H1 (cell line): ENCODE measurements around the gene OBSCN. TPM values are rescaled to one million over a fixed set of nuclear protein-coding genes. Genes with fewer than 3 reads are reported as not detected.

ENCODE experiments used
- CTCF ChIA-PET: fragments of 300-600 bp; sonication (Branson Sonifier 250); formaldehyde crosslinking; loops from one replicate; lab custom pipeline; 2021; ENCODE audit not compliant: partially characterized antibody; lab: Charles Lee
- POLR2A ChIA-PET: fragments of 300-600 bp; sonication (Branson Sonifier 250); formaldehyde crosslinking; loops from one replicate; lab custom pipeline; 2021; ENCODE audit warnings: inconsistent platforms; ENCODE audit not compliant: partially characterized antibody; lab: Charles Lee
- DNase-seq, 2 experiments: peaks; one replicate each; pipeline versions ENCODE4 v3.0.0 to v3.0.0-alpha.2; 2010 to 2022; ENCODE audit warnings: low spot score in 2 of 2, low read depth in 1 of 2, mixed read lengths in 1 of 2
- FAIRE-seq: peaks from 2 replicates; lab custom pipeline; 2011; peaks lifted over from hg19 to GRCh38; lab: Jason Lieb, UNC
- H2AFZ ChIP-seq: 2 replicates; pipeline ENCODE4 v1.8.1; 2012; ENCODE audit warnings: low read length, inconsistent platforms
- H2AK5ac ChIP-seq: 2 replicates; pipeline ENCODE4 v1.6.1; 2013; ENCODE audit warnings: low read depth, low read length
- H2BK120ac ChIP-seq: replicated peaks from 2 replicates; pipeline ENCODE3; 2013; ENCODE audit warnings: low read depth, low read length, inconsistent platforms
- H2BK12ac ChIP-seq: 2 replicates; pipeline ENCODE4 v1.6.1; 2013; ENCODE audit warnings: low read depth, low read length
- H2BK15ac ChIP-seq: 2 replicates; pipeline ENCODE4 v1.6.1; 2013; ENCODE audit warnings: low read length
- H2BK20ac ChIP-seq: 2 replicates; pipeline ENCODE4 v1.6.1; 2013; ENCODE audit warnings: low read length
- H2BK5ac ChIP-seq: 2 replicates; pipeline ENCODE4 v1.6.1; 2013; ENCODE audit warnings: low read depth, low read length
- H3K14ac ChIP-seq: 2 replicates; pipeline ENCODE4 v1.6.1; 2013; ENCODE audit warnings: inconsistent platforms; ENCODE audit not compliant: insufficient read length
- H3K18ac ChIP-seq: 2 replicates; pipeline ENCODE4 v1.6.1; 2013; ENCODE audit warnings: low read length; ENCODE audit errors: extremely low read depth
- H3K23ac ChIP-seq: 2 replicates; pipeline ENCODE4 v1.6.1; 2013; ENCODE audit warnings: inconsistent platforms; ENCODE audit not compliant: insufficient read length
- H3K23me2 ChIP-seq: 2 replicates; pipeline ENCODE4 v1.6.1; 2013; ENCODE audit warnings: low read depth, low read length
- H3K27ac ChIP-seq: 2 replicates; pipeline ENCODE4 v1.6.1; 2011; ENCODE audit warnings: low read depth, low read length, inconsistent platforms
- H3K27me3 ChIP-seq, 4 experiments: replicated peaks in 1 of 4; 1 replicate in 1 of 4; 2 replicates in 3 of 4; pipeline versions ENCODE4 v1.6.1 to v1.8.1; 2011 to 2013; ENCODE audit warnings: low read length in 3 of 4, mild to moderate bottlenecking in 3 of 4, inconsistent platforms in 2 of 4, mixed read lengths in 2 of 4, moderate library complexity in 1 of 4; ENCODE audit not compliant: control insufficient read depth in 3 of 4, insufficient read depth in 3 of 4; ENCODE audit errors: extremely low read depth in 1 of 4
- H3K36me3 ChIP-seq, 4 experiments: 2 replicates each; pipeline versions ENCODE4 v1.6.1 to v1.8.1; 2011 to 2013; ENCODE audit warnings: mild to moderate bottlenecking in 4 of 4, low read length in 3 of 4, moderate library complexity in 2 of 4, control low read depth in 1 of 4, inconsistent platforms in 1 of 4; ENCODE audit not compliant: insufficient read depth in 4 of 4, control insufficient read depth in 2 of 4
- H3K4ac ChIP-seq: replicated peaks from 2 replicates; pipeline ENCODE3; 2013; ENCODE audit warnings: low read length, low read depth, mixed read lengths, inconsistent platforms; ENCODE audit not compliant: insufficient read length
- H3K4me1 ChIP-seq, 4 experiments: replicated peaks in 1 of 4; 1 replicate in 1 of 4; 2 replicates in 3 of 4; pipeline versions ENCODE4 v1.6.1 to v1.8.1; 2011 to 2013; ENCODE audit warnings: low read length in 3 of 4, inconsistent platforms in 2 of 4, mixed read lengths in 1 of 4; ENCODE audit not compliant: insufficient read depth in 4 of 4, control insufficient read depth in 3 of 4
- H3K4me2 ChIP-seq, 2 experiments: 2 replicates each; pipeline versions ENCODE4 v1.6.1 to v1.8.1; 2011 to 2013; ENCODE audit warnings: low read depth in 2 of 2, low read length in 2 of 2, control low read depth in 1 of 2, inconsistent platforms in 1 of 2, mild to moderate bottlenecking in 1 of 2; ENCODE audit not compliant: insufficient read depth in 1 of 2
- H3K4me3 ChIP-seq, 4 experiments: fragments of 200-600, 300-600 bp in 1 of 4; sonication (generic), shearing (Covaris generic), sonication (Bioruptor Twin) in 1 of 4; 2 replicates each; pipeline versions ENCODE4 v1.5.1 to v1.8.1; 2011 to 2016; ENCODE audit warnings: low read length in 4 of 4, low read depth in 3 of 4, control low read depth in 2 of 4, inconsistent platforms in 2 of 4, mild to moderate bottlenecking in 2 of 4, mixed read lengths in 1 of 4, moderate library complexity in 1 of 4; ENCODE audit not compliant: insufficient read depth in 2 of 4; ENCODE audit errors: extremely low read depth in 1 of 4
- H3K56ac ChIP-seq: replicated peaks from 2 replicates; pipeline ENCODE3; 2013; ENCODE audit warnings: low read depth, mild to moderate bottlenecking, mixed read lengths, low read length, inconsistent platforms; ENCODE audit not compliant: insufficient read length
- H3K79me1 ChIP-seq: 2 replicates; pipeline ENCODE4 v1.6.1; 2013; ENCODE audit warnings: low read depth, low read length, control low read depth
- H3K79me2 ChIP-seq, 2 experiments: 2 replicates each; pipeline versions ENCODE4 v1.6.1 to v1.8.1; 2012 to 2013; ENCODE audit warnings: low read length in 2 of 2, mild to moderate bottlenecking in 2 of 2, inconsistent platforms in 1 of 2; ENCODE audit not compliant: insufficient read depth in 2 of 2, control insufficient read depth in 1 of 2
- H3K9ac ChIP-seq, 4 experiments: replicated peaks in 1 of 4; 1 replicate in 1 of 4; 2 replicates in 3 of 4; pipeline versions ENCODE4 v1.6.1 to v1.8.1; 2011 to 2013; ENCODE audit warnings: low read depth in 3 of 4, low read length in 3 of 4, control low read depth in 2 of 4, mild to moderate bottlenecking in 2 of 4, moderate library complexity in 2 of 4, inconsistent platforms in 1 of 4; ENCODE audit errors: extremely low read depth in 1 of 4
- H3K9me3 ChIP-seq, 2 experiments: 2 replicates each; pipeline versions ENCODE4 v1.6.1 to v1.8.1; 2012 to 2013; ENCODE audit warnings: mild to moderate bottlenecking in 2 of 2, moderate library complexity in 2 of 2, control low read depth in 1 of 2, inconsistent platforms in 1 of 2, low read depth in 1 of 2, low read length in 1 of 2, mixed read lengths in 1 of 2; ENCODE audit not compliant: insufficient read depth in 2 of 2
- H4K20me1 ChIP-seq, 2 experiments: replicated peaks in 1 of 2; 2 replicates each; pipeline versions ENCODE3 to v1.8.1; 2011 to 2013; ENCODE audit warnings: inconsistent platforms in 2 of 2, low read length in 2 of 2, mild to moderate bottlenecking in 1 of 2; ENCODE audit not compliant: insufficient read depth in 2 of 2, control insufficient read depth in 1 of 2
- H4K5ac ChIP-seq: 2 replicates; pipeline ENCODE4 v1.6.1; 2013; ENCODE audit warnings: low read length, low read depth, mixed read lengths, inconsistent platforms; ENCODE audit not compliant: insufficient read length
- H4K8ac ChIP-seq: 2 replicates; pipeline ENCODE4 v1.8.0; 2013; ENCODE audit warnings: mild to moderate bottlenecking, moderate library complexity, low read length, inconsistent platforms; ENCODE audit not compliant: insufficient read depth; ENCODE audit errors: extremely low read depth
- H4K91ac ChIP-seq: replicated peaks from 2 replicates; pipeline ENCODE3; 2013; ENCODE audit warnings: low read length, mixed read lengths, inconsistent platforms; ENCODE audit not compliant: insufficient read length
- POLR2A ChIP-seq, 2 experiments: IDR thresholded peaks; 1 replicate in 1 of 2; 2 replicates in 1 of 2; pipeline ENCODE4 v1.6.1; 2011; ENCODE audit warnings: low read depth in 2 of 2, low read length in 2 of 2, mild to moderate bottlenecking in 2 of 2; ENCODE audit errors: control extremely low read depth in 1 of 2
- WGBS, 2 experiments: shearing (Covaris generic) in 1 of 2; methylation state at CpG; one replicate each; pipeline versions ENCODE4 v1.1.6 to v1.1.7; 2013 to 2015; ENCODE audit warnings: low lambda C conversion rate in 2 of 2, mixed read lengths in 2 of 2, inconsistent platforms in 1 of 2, low coverage in 1 of 2, missing lambda C conversion rate in 1 of 2; ENCODE audit not compliant: insufficient replicate concordance in 2 of 2, insufficient coverage in 1 of 2, insufficient read length in 1 of 2; ENCODE audit errors: extremely low coverage in 1 of 2, missing lambda C conversion rate in 1 of 2; 5-methylcytosine and 5-hydroxymethylcytosine counted together
- polyA plus RNA-seq, 7 experiments: library from polyadenylated mRNA; depleted of rRNA in 3 of 7; stranded (reverse) in 5 of 7; unstranded in 2 of 7; fragments of >200 nt in 5 of 7; fragments of 200-250 nt in 2 of 7; gene quantifications; 1 replicate in 5 of 7; 2 replicates in 1 of 7; 4 replicates in 1 of 7; pipeline versions ENCODE4 v1.2.1 to v1.2.3, GENCODE V29; 2011 to 2013; ENCODE audit warnings: missing spikeins in 2 of 7, mixed read lengths in 2 of 7
- total RNA-seq: library from RNA; stranded (reverse); fragmentation: NEBNext Ultra II Directional; extraction: Animal tissue kit (Norgen Biotek cat#: 25700); gene quantifications from 2 replicates; pipeline ENCODE4 v1.2.1, GENCODE V29; 2021

The OBSCN gene
- total and polyA plus RNA-seq, 2 of the 8 experiments (the other 6 are each of a cell fraction or from before 2014, with no cell fraction given) = 7.5 to 28.4 TPM

GRCh38 chr1:228415853-228416216, 208.0 kb downstream of the OBSCN start:
- CTCF ChIA-PET = interaction anchor here (1.0 to 1.8 kb wide), 6 partner anchors 9 to 43 kb away, joined by 3 to 8 read pairs (median 4); a partner anchor contains a TSS
- Histone ChIP-seq H2BK20ac (no peak overlapping the region), H3K79me1 (no peaks in the 10 kb centered on the region; the same call in 1 of the 2 replicates), H3K4me3 (peak overlapping the region; percentile 30 to 60 (median 58)), H3K9me3 (no peaks in the 10 kb centered on the region), H4K5ac (no peak overlapping the region), H2BK12ac (no peak overlapping the region; the same call in 1 of the 2 replicates), H4K91ac (peak overlapping the region; percentile 51), H2AK5ac (no peak overlapping the region), H4K20me1 (peaks cover 8 to 17% of the 10 kb centered on the region in 2 experiments), H3K9ac (no peak overlapping the region; a peak in 1 of 7 replicates), H3K23ac (no peak overlapping the region), H2BK15ac (peak overlapping the region; percentile 93), H3K18ac (no peak overlapping the region), H3K14ac (no peak overlapping the region), H3K27ac (no peak overlapping the region), H3K79me2 (no peaks in the 10 kb centered on the region), H4K8ac (no peak overlapping the region; the same call in 1 of the 2 replicates), H2AFZ (0 out of 2 replicates have a peak overlapping the region, but pooled peaks have one; percentile 58), H3K4me1 (peaks cover 2 to 9% (median 6%) of the 10 kb centered on the region in 4 experiments), H3K4me2 (peak overlapping the region; percentile 85 to 88), H3K36me3 (no peaks in the 10 kb centered on the region), H3K4ac (peak overlapping the region; percentile 36), H2BK5ac (no peak overlapping the region; the same call in 1 of the 2 replicates), H3K23me2 (peaks cover 8% of the 10 kb centered on the region), H3K56ac (no peak overlapping the region), H2BK120ac (no peak overlapping the region), H3K27me3 (peaks cover 1 to 60% (median 35%) of the 10 kb centered on the region in 4 experiments)
- POLR2A ChIA-PET = interaction anchor here (0.7 to 4.1 kb wide), 6 partner anchors 10 to 48 kb away, joined by 3 to 22 read pairs (median 4); partner anchors contain the start of gene TRIM11
- WGBS, 2 experiments = 26% methylated on average over 21 of the region's 23 CpGs; no CpG with 5 or more reads in 1 of the 2 experiments
- DNase-seq = no peak
- no peak for FAIRE-seq
- TF ChIP-seq POLR2A (IDR thresholded peaks at IDR 0.05; ENCODE audit: control extremely low read depth in 1 of 2, low read depth in 2 of 2, low read length in 2 of 2) = no peak
